B cell (primary cell): ENCODE measurements around the gene M1AP. TPM values are rescaled to one million over a fixed set of nuclear protein-coding genes. Genes with fewer than 3 reads are reported as not detected.

ENCODE experiments used
- ATAC-seq: fragments of 200-7000 bp; cut with Tn5 transposase; one replicate; pipeline ENCODE4 v1.10.0; 2021; ENCODE audit warnings: low read depth, mild to moderate bottlenecking, moderate number of reproducible peaks, moderate library complexity
- CTCF ChIA-PET: fragments of 350-600 bp; sonication (Branson Sonifier 250); formaldehyde crosslinking; loops from one replicate; lab custom pipeline; 2021; ENCODE audit warnings: antibody characterized with exemption, inconsistent platforms; lab: Charles Lee
- POLR2A ChIA-PET: fragments of 350-600 bp; sonication (Branson Sonifier 250); formaldehyde crosslinking; loops from one replicate; lab custom pipeline; 2021; ENCODE audit warnings: antibody characterized with exemption; lab: Charles Lee
- DNase-seq: peaks from one replicate; pipeline ENCODE4 v3.0.0; 2013
- H2AFZ ChIP-seq: 2 replicates; pipeline ENCODE4 v1.6.1; 2012; ENCODE audit warnings: mild to moderate bottlenecking, low read depth, low read length; ENCODE audit not compliant: insufficient read depth, poor library complexity, severe bottlenecking
- H3K27ac ChIP-seq, 2 donors: 1 replicate in 1 of 2; 2 replicates in 1 of 2; pipeline ENCODE4 v1.5.1; 2012 to 2013; ENCODE audit warnings: low read length in 2 of 2, mild to moderate bottlenecking in 2 of 2, moderate library complexity in 1 of 2
- H3K27me3 ChIP-seq, 4 experiments: fragments of 200-600 bp in 1 of 4; sonication (generic) in 1 of 4; replicated peaks in 1 of 4; 1 replicate in 2 of 4; 2 replicates in 2 of 4; pipeline versions ENCODE4 v1.6.1 to v1.7.0; 2013 to 2016; ENCODE audit warnings: low read length in 3 of 4, mild to moderate bottlenecking in 2 of 4, mixed read lengths in 1 of 4, moderate library complexity in 1 of 4; ENCODE audit not compliant: insufficient read depth in 4 of 4, control insufficient read depth in 3 of 4; ENCODE audit errors: control extremely low read depth in 1 of 4
- H3K36me3 ChIP-seq, 2 experiments: replicated peaks in 1 of 2; 1 replicate in 1 of 2; 2 replicates in 1 of 2; pipeline versions ENCODE4 v1.6.1 to v1.7.1; 2013; ENCODE audit warnings: low read length in 1 of 2; ENCODE audit not compliant: insufficient read depth in 2 of 2, control insufficient read depth in 1 of 2; ENCODE audit errors: control extremely low read depth in 1 of 2, extremely low read depth in 1 of 2
- H3K4me1 ChIP-seq, 2 donors: fragments of 200-600 bp in 1 of 2; sonication (generic) in 1 of 2; 1 replicate in 1 of 2; 2 replicates in 1 of 2; pipeline versions ENCODE4 v1.5.1 to v1.6.1; 2013 to 2017; ENCODE audit warnings: low read length in 2 of 2; ENCODE audit not compliant: control insufficient read depth in 2 of 2, insufficient read depth in 2 of 2
- H3K4me2 ChIP-seq: replicated peaks from 2 replicates; pipeline ENCODE3; 2012; ENCODE audit warnings: mild to moderate bottlenecking, low read depth, low read length; ENCODE audit not compliant: poor library complexity, severe bottlenecking
- H3K4me3 ChIP-seq, 5 experiments: fragments of 200-600 bp in 1 of 5; sonication (generic) in 1 of 5; 1 replicate in 3 of 5; 2 replicates in 2 of 5; pipeline versions ENCODE4 v1.5.1 to v1.7.0; 2011 to 2016; ENCODE audit warnings: low read length in 4 of 5, mild to moderate bottlenecking in 4 of 5, low read depth in 2 of 5, control low read depth in 1 of 5, moderate library complexity in 1 of 5; ENCODE audit not compliant: insufficient read depth in 1 of 5; ENCODE audit errors: control extremely low read depth in 1 of 5, extremely low read depth in 1 of 5
- H3K79me2 ChIP-seq: fragments of 200-600 bp; sonication (generic); one replicate; pipeline ENCODE4 v1.6.0; 2016; ENCODE audit warnings: low read length; ENCODE audit not compliant: control insufficient read depth, insufficient read depth
- H3K9ac ChIP-seq: fragments of 200-600 bp; sonication (generic); 2 replicates; pipeline ENCODE4 v1.6.1; 2017; ENCODE audit warnings: mild to moderate bottlenecking, low read length, moderate library complexity
- H3K9me3 ChIP-seq, 3 donors: one replicate each; pipeline versions ENCODE4 v1.6.1 to v1.7.1; 2013; ENCODE audit warnings: low read length in 2 of 3; ENCODE audit not compliant: control insufficient read depth in 2 of 3, insufficient read depth in 1 of 3; ENCODE audit errors: control extremely low read depth in 1 of 3
- H4K20me1 ChIP-seq: 2 replicates; pipeline ENCODE4 v1.6.0; 2012; ENCODE audit warnings: mild to moderate bottlenecking, low read length; ENCODE audit not compliant: insufficient read depth, control insufficient read depth, poor library complexity, severe bottlenecking
- H3K27ac Mint-ChIP-seq: one replicate; pipeline ENCODE4 v1.8.0; 2021; ENCODE audit warnings: mixed read lengths
- H3K27me3 Mint-ChIP-seq: one replicate; pipeline ENCODE4 v1.8.0; 2021; ENCODE audit warnings: mixed read lengths
- H3K4me1 Mint-ChIP-seq: one replicate; pipeline ENCODE4 v1.8.0; 2021; ENCODE audit warnings: mixed read lengths
- H3K4me3 Mint-ChIP-seq: one replicate; pipeline ENCODE4 v1.8.0; 2021; ENCODE audit warnings: mixed read lengths
- H3K9me3 Mint-ChIP-seq: one replicate; pipeline ENCODE4 v1.8.0; 2022; ENCODE audit warnings: mixed read lengths; ENCODE audit not compliant: insufficient read depth
- EZH2 ChIP-seq: IDR thresholded peaks from 2 replicates; pipeline ENCODE4 v1.6.1; 2012; ENCODE audit warnings: borderline replicate concordance, low read depth, mild to moderate bottlenecking, moderate library complexity, low read length; ENCODE audit not compliant: insufficient read depth, poor library complexity, severe bottlenecking
- WGBS: methylation state at CpG from one replicate; pipeline ENCODE4 v1.1.5; 2013; ENCODE audit warnings: missing lambda C conversion rate; ENCODE audit not compliant: insufficient coverage; 5-methylcytosine and 5-hydroxymethylcytosine counted together
- intact Hi-C: fragments of 100-400 bp; cut with micrococcal nuclease; formaldehyde crosslinking; loops from one replicate; pipeline ENCODE4 v1.10.0; 2022
- polyA plus RNA-seq: library from polyadenylated mRNA; depleted of rRNA; stranded (reverse); fragments of >200 nt; gene quantifications from 2 replicates; pipeline ENCODE4 v1.2.3, GENCODE V29; 2012
- total RNA-seq, 2 donors: library from RNA; stranded (reverse); fragments of 120-200 nt in 1 of 2; gene quantifications; 1 replicate in 1 of 2; 2 replicates in 1 of 2; pipeline versions ENCODE4 v1.2.3 to v1.2.4, GENCODE V29; 2013 to 2022
- TF ChIP-seq, protein P1 (sequence below): fragments of 200-600 bp; IDR thresholded peaks from one replicate; pipeline ENCODE4 v1.8.0; 2022; ENCODE audit warnings: antibody characterized with exemption, mild to moderate bottlenecking

The M1AP gene
- total and polyA plus RNA-seq, 2 donors (not counting 1 experiment from before 2014, with no cell fraction given): 0.15 TPM; not detected in 1

DNA sequence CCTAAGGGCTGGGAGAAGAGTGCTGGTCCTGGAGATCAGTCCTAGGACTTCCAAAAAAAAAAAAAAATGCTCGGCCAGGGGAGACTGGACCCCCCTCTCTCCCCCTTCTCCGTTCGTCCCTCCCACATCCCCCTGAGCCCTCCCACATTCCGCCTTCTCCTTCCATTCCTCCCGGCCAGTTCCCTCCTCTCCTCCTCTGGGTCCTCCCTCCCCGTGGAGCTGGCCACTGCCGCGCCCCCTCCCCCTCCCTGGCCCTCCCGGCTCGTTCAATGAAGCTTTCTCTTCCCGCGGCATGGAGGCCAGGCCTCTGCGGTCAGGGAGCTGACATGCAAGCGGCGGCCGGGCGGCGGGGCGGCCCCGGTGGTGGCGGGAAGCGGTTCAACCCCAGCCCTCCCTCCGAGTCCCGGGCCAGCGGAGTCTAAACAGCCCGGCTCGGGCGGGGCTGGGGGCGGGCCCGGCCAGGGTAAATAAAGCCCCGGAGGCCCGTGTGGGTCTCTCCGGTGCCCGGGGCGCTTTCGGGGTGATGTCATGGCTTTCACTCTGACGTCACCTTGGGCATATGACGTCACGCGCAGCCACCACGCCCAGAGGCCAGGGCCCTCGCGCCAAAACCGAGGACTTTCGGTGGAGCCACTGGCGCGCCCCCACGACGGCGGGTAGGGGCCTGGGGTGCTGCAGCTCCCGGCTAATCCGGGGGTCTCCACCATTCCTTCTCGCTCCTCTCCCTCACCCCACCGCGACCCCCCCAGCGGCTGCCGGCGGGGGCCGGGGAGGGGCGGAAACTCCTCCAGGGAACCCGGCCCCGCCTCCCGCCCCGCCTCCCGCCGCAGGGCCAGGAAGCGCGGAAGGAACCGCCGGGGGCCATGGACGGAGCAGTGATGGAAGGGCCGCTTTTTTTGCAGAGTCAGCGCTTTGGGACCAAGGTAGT is 94.0 kb downstream of the M1AP start, which contains the start of the genes DOK1 and LOXL3:
Gene DOK1, plus strand, starts transcription at position 829 of the 928 bp plus-strand sequence. Its CDS starts 35 bp downstream, at position 864.
Gene LOXL3, minus strand, starts transcription at position 51 of the 928 bp plus-strand sequence. CDS start 1,308 bp downstream, outside the sequence.
- Mint-ChIP-seq H3K27me3 (no peaks in the 10 kb centered on the region), H3K4me3 (peak within 1 kb of the TSS; percentile 96), H3K27ac (peak within 1 kb of the TSS; percentile 94), H3K4me1 (peaks cover 24% of the 10 kb centered on the region), H3K9me3 (no peaks in the 10 kb centered on the region)
- Histone ChIP-seq H3K4me2 (peak within 1 kb of the TSS; percentile 97), H4K20me1 (peaks cover 15% of the 10 kb centered on the region), H3K27ac (peak within 1 kb of the TSS; percentile 64 to 76), H3K79me2 (peaks cover 11% of the 10 kb centered on the region), H3K4me1 (peaks cover 15 to 38% of the 10 kb centered on the region in 2 donors), H2AFZ (peak within 1 kb of the TSS; percentile 97), H3K9ac (peak within 1 kb of the TSS; percentile 96), H3K9me3 (no peaks in the 10 kb centered on the region), H3K27me3 (peaks cover 0 to 14% (median 8%) of the 10 kb centered on the region in 4 experiments), H3K36me3 (peaks cover 0 to 15% of the 10 kb centered on the region in 2 experiments), H3K4me3 (peak within 1 kb of the TSS; percentile 51 to 99 (median 84))
- DNase-seq (peak; percentile 93), ATAC-seq (peak; percentile 79)
- ChIA-PET CTCF (interaction anchor here (0.7 to 1.5 kb wide), 6 partner anchors 19 to 321 kb away, joined by 3 to 4 read pairs (median 3); no protein-coding TSS in a partner anchor), POLR2A (interaction anchor here (0.7 to 1.0 kb wide), 5 partner anchors 10 to 44 kb away, joined by 3 to 12 read pairs (median 8); partner anchors contain the start of gene TLX2)
- intact Hi-C loops: loop anchor here (1.0 to 10.0 kb wide), 6 partner anchors 24 to 159 kb away; partner anchors contain the start of genes CCDC142, PCGF1, TTC31 and WBP1
- WGBS: 1% methylated on average over 71 of the region's 73 CpGs
- TF ChIP-seq, protein P1, sequence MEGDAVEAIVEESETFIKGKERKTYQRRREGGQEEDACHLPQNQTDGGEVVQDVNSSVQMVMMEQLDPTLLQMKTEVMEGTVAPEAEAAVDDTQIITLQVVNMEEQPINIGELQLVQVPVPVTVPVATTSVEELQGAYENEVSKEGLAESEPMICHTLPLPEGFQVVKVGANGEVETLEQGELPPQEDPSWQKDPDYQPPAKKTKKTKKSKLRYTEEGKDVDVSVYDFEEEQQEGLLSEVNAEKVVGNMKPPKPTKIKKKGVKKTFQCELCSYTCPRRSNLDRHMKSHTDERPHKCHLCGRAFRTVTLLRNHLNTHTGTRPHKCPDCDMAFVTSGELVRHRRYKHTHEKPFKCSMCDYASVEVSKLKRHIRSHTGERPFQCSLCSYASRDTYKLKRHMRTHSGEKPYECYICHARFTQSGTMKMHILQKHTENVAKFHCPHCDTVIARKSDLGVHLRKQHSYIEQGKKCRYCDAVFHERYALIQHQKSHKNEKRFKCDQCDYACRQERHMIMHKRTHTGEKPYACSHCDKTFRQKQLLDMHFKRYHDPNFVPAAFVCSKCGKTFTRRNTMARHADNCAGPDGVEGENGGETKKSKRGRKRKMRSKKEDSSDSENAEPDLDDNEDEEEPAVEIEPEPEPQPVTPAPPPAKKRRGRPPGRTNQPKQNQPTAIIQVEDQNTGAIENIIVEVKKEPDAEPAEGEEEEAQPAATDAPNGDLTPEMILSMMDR: no peak
- TF ChIP-seq EZH2: no peak
